ENCODE measurements around the gene GLCCI1.
"Not testable (repeated sequence)": the region's sequence is repeated elsewhere in the genome, so short reads cannot be mapped to it uniquely, and the experiment has no call there.

GLCCI1 gene

DNA sequence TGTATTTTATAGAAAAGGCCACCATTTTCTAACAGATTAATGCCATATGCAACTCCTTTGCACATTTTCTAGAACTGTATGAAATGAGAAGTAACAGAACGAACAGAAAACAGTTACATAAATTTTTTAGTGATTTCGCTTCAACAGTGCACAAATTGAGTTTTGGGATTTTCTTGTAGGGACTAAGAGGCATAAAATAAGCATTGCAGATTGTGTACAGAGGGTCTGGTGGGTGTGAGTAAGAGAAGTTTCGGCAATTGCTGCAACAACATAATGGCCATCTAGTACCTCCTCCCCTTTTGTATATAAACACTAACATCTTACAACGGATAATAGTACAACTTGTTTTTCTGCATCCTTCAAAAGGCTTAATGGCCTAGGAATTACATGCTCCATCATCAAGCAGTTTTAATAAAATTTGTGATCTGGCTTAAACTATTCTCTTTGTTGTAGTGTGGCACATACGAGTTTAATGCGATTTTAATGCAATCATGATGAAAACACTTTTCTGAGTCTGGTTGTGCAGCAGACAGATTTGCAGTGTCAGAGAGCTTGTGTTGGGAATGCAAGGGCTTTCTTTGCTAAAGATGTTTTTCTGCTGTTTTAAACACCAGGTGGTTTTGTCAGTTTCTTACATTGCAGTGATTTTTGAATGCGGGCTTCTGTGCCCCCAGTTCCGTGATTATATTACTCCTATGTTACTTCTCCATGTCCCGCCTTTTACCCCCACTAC is 2.9 kb downstream of the GLCCI1 start:
- no peaks in the 10 kb centered on the region for H3K36me3 Mint-ChIP-seq
- H3K4me3 Mint-ChIP-seq, result no peak overlapping the region
- no peaks in the 10 kb centered on the region for H3K27me3 Mint-ChIP-seq
- no peak overlapping the region for H3K27ac Mint-ChIP-seq
- peaks cover 46% of the 10 kb centered on the region for H3K4me1 Mint-ChIP-seq
- no peaks in the 10 kb centered on the region for H3K9me3 Mint-ChIP-seq

DNA sequence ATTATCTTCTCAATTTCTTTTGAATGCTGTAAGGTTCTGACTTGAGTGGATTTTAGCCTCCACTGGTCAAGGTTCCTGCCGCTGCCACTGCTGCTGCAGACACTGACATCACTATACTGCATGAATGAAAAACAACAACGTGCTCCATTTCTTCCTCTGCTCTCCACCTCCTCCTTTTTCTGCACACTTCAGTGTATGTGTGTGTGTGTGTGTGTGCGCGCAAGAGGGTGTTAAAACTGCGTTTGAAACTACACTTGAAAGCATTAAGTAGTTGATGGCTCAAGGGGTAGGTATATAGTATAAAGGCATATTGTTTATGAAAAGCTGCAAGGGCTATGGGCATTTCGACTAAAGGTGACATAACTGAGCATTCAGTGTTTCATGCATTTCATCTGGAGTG is 3.5 kb downstream of the GLCCI1 start:
- no peaks in the 10 kb centered on the region for H3K9me3 Mint-ChIP-seq
- H3K4me3 Mint-ChIP-seq, result no peak overlapping the region
- H3K4me1 Mint-ChIP-seq, result peaks cover 52% of the 10 kb centered on the region
- H3K36me3 Mint-ChIP-seq, result no peaks in the 10 kb centered on the region
- H3K27ac Mint-ChIP-seq, result no peak overlapping the region
- H3K27me3 Mint-ChIP-seq, result no peaks in the 10 kb centered on the region

DNA sequence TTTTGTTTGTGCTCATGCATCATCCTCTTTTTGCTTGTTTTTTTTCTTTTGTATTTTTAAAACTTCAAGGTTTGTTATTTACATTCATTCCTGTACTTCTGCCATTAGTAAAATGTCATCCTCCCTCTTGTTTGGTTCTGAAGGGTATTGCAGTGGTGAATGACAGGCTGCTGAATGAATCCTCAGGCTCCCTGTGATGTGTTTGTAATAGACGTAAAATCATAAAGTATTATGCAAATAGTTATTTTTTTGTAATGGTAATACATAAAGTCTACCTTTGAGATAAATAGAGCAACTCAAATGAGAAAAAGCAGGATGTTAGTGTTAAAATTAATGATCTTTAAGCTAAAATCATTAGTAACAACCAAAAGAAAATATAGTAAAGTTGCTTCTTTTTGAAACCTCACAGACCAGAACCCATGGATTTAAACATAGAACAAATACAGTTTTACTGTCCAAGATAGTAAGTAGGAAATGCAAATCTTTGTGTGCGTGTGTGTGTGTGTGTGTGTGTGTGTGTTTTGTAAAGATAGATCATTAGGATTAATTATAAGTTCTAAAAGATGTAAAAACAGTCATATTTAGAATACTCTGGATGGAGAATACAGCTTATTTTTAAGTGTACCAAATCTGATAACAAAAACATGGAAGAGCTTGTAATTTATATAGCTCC is 4.5 kb downstream of the GLCCI1 start:
- no peaks in the 10 kb centered on the region for H3K36me3 Mint-ChIP-seq
- peak overlapping the region; percentile 44 for H3K27ac Mint-ChIP-seq
- peak overlapping the region; percentile 58 for H3K4me3 Mint-ChIP-seq

DNA sequence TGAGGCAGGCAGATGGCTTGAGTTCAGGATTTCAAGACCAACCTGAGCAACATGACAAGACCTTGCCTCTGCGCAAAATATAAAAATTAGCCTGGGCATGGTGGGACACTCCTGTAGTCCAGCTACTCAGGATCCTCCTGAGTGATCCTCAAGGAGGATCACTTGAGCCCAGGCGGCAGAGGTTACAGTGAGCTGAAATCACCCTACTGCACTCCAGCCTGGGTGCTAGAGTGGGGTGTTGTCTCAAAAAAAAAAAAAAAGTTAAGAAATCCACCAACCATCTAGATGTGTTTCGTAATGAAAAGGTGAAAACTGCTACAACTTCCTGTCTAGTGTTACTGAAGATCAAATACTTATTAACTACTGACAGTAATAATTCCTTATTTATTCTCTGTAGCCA is 8.1 kb downstream of the GLCCI1 start:
- no peaks in the 10 kb centered on the region for H3K9me3 Mint-ChIP-seq
- H3K4me1 Mint-ChIP-seq, result peaks cover 84% of the 10 kb centered on the region
- H3K27me3 Mint-ChIP-seq, result no peaks in the 10 kb centered on the region
- H3K36me3 Mint-ChIP-seq, result peaks cover 4% of the 10 kb centered on the region
- no peak overlapping the region for H3K4me3 Mint-ChIP-seq
- H3K27ac Mint-ChIP-seq, result no peak overlapping the region

More for the DNA sequence above, 4.5 kb downstream of the GLCCI1 start:
- Mint-ChIP-seq H3K4me1 (peaks cover 54% of the 10 kb centered on the region), H3K9me3 (no peaks in the 10 kb centered on the region), H3K27me3 (no peaks in the 10 kb centered on the region)

DNA sequence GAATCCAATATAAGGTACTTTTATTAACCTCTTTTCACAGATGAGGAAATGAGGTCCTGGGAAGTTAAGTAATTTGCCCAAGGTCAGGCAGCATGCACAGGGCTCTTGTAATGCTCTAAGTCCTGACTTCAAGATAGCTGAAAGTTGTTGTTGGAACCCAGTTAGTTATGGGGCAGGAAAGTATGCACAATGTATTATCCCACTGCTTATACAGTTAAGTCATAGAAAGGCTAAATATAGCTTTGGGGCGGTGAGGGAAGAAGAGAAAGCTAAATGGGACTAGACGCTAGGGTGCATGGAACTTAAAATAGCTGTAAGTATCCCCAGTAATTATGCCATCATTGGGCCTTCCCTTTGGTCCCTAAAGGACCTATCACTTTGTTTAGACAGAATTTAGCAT is 9.2 kb downstream of the GLCCI1 start:
- Mint-ChIP-seq H3K9me3 (no peaks in the 10 kb centered on the region), H3K27ac (no peak overlapping the region), H3K4me1 (peaks cover 93% of the 10 kb centered on the region), H3K36me3 (peaks cover 4% of the 10 kb centered on the region), H3K4me3 (no peak overlapping the region), H3K27me3 (no peaks in the 10 kb centered on the region)

DNA sequence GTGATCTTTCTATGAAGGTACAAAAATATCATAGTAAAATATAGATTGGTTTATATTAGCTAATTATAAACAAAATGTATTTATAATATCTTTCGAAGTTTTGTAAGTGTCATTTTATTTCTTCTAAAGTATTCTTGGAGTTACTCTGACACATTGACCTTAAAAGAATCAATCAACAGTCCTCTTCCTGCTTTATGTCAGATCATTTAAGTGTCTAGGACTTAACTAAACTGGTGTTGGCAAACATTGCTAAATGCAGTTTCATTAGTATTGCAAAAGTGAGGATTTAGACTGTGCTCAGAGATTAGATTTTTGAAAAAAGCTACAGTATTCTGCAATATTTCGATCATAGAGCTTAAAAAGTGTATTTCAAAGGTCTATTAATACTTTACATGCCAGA is 10.3 kb downstream of the GLCCI1 start:
- Mint-ChIP-seq H3K4me1 (peaks cover 92% of the 10 kb centered on the region), H3K36me3 (peaks cover 4% of the 10 kb centered on the region), H3K27ac (no peak overlapping the region), H3K9me3 (no peaks in the 10 kb centered on the region), H3K4me3 (no peak overlapping the region), H3K27me3 (no peaks in the 10 kb centered on the region)

DNA sequence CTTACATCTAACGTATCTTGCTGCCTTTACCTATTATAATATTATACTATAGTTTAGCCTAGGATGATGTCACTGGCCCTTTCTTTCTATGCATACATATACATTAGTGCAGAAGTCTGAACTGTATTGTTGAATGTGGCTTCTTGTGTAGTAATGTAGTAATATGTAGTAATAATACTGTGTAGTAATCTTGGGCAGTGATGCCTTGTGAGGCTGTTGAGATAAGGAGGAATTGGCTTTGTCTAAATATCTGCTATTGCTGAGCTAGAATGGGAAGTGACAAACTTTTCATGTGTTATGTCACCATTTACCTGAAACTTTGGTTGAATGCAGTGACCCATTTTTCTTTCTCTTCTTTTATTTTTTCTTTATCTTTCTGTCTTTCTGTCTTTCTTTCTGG is 11.0 kb downstream of the GLCCI1 start:
- no peaks in the 10 kb centered on the region for H3K9me3 Mint-ChIP-seq
- no peak overlapping the region for H3K4me3 Mint-ChIP-seq
- H3K36me3 Mint-ChIP-seq, result peaks cover 4% of the 10 kb centered on the region
- H3K27ac Mint-ChIP-seq, result no peak overlapping the region
- no peaks in the 10 kb centered on the region for H3K27me3 Mint-ChIP-seq
- H3K4me1 Mint-ChIP-seq, result peaks cover 87% of the 10 kb centered on the region

DNA sequence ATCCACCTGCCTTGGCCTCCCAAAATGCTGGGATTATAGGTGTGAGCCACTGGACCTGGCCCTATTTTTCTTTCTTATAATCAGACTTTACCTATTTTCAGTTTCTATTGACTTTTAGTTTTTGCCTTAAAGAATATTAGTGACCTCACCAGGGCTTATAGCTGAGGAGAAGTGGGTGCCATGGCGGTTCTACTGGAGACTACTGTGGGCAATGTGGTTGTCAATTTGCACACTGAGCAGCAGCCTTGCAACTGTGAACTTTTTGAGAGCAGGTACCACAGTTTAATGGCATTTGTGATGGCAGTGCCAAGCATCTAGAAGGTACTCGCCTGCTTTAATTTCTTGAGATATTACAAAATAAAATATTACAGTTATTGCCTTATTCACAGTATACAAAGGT is 11.5 kb downstream of the GLCCI1 start:
- Mint-ChIP-seq H3K9me3 (no peaks in the 10 kb centered on the region), H3K4me1 (peaks cover 85% of the 10 kb centered on the region), H3K27me3 (no peaks in the 10 kb centered on the region), H3K36me3 (peaks cover 4% of the 10 kb centered on the region), H3K4me3 (no peak overlapping the region), H3K27ac (no peak overlapping the region)

DNA sequence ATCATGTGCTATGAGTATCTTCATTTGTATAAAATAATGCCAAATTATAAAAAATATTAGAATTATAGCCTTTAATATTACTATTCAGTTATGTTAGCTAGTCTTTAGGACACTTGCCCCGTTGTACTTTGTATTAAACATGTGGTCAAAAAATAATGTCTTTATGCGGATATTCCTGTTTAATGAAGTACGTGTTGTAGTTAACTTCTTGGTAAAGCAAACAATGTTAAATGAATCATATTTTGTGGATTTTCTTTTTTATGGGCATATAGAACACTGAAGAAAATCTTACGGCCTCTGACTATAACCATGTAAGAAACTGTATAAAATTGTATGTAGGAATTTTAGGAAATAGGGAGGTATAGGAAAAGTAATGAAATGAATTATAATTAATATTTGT is 14.3 kb downstream of the GLCCI1 start:
- Mint-ChIP-seq H3K9me3 (no peaks in the 10 kb centered on the region), H3K4me1 (peaks cover 80% of the 10 kb centered on the region), H3K27me3 (no peaks in the 10 kb centered on the region), H3K27ac (no peak overlapping the region), H3K36me3 (peaks cover 4% of the 10 kb centered on the region), H3K4me3 (no peak overlapping the region)

DNA sequence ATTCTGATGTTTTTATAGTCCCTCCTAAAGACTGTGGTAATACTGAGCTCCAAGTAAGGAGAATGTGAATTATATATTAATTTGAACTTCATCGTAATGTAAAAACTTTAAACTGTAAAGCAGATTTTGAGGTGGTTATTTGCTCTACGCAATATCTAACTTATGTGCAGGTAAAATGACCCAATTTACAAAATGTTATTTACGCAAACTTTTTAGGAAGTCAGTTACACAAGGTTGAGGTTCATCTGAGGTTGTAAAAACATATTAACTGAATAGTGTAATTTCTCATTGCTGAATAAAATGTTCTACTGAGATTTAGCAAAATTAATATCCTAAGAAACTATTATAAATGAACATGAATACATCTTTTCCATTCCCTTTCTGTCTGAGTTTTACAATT is 15.8 kb downstream of the GLCCI1 start:
- Mint-ChIP-seq H3K9me3 (no peaks in the 10 kb centered on the region), H3K36me3 (peaks cover 4% of the 10 kb centered on the region), H3K4me1 (peaks cover 82% of the 10 kb centered on the region), H3K27ac (no peak overlapping the region), H3K27me3 (no peaks in the 10 kb centered on the region), H3K4me3 (no peak overlapping the region)

DNA sequence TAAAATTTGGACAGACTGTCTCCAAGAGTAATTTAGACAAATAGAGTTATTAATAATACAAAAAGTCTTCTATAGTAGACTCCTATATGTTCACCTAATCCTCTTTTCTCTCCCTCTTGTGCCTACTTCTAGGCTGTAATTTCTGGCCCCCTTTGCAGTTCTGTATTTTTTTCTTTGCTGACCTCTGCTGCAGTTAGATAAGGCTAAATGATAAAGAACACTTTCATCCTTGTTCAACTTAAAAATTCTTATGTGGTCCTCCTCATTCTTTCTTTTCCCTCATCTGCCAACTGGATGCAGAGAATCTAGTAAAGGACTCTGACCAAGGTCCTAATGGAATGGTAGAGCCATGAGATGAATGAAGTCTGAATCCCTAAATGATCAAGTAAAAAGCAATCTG is 20.1 kb downstream of the GLCCI1 start:
- Mint-ChIP-seq H3K4me3 (peak overlapping the region; percentile 30), H3K27ac (no peak overlapping the region), H3K4me1 (peaks cover 73% of the 10 kb centered on the region), H3K9me3 (peaks cover 17% of the 10 kb centered on the region), H3K27me3 (no peaks in the 10 kb centered on the region), H3K36me3 (peaks cover 13% of the 10 kb centered on the region)

DNA sequence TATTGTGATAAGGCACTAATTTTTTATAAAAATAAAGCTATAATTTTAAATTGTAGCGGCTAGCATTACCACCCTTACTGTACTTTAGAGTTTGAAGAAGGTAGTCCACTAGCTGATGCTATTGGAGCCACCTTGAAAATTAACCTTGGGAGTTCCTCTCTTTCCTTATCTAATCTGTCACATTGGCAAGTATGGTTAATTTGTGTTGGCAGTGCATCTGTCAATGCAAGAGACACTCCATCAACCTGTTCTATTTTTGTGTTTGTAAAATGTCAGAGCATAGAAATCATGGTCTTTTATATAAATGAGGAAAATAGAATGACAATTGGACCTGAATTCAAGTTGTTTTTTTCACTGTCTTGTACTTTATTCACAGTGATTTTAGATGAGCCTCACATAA is 20.5 kb downstream of the GLCCI1 start:
- Mint-ChIP-seq H3K4me1 (peaks cover 72% of the 10 kb centered on the region), H3K36me3 (peaks cover 13% of the 10 kb centered on the region), H3K27ac (peak overlapping the region; percentile 86), H3K9me3 (peaks cover 17% of the 10 kb centered on the region), H3K4me3 (peak overlapping the region; percentile 75), H3K27me3 (no peaks in the 10 kb centered on the region)

DNA sequence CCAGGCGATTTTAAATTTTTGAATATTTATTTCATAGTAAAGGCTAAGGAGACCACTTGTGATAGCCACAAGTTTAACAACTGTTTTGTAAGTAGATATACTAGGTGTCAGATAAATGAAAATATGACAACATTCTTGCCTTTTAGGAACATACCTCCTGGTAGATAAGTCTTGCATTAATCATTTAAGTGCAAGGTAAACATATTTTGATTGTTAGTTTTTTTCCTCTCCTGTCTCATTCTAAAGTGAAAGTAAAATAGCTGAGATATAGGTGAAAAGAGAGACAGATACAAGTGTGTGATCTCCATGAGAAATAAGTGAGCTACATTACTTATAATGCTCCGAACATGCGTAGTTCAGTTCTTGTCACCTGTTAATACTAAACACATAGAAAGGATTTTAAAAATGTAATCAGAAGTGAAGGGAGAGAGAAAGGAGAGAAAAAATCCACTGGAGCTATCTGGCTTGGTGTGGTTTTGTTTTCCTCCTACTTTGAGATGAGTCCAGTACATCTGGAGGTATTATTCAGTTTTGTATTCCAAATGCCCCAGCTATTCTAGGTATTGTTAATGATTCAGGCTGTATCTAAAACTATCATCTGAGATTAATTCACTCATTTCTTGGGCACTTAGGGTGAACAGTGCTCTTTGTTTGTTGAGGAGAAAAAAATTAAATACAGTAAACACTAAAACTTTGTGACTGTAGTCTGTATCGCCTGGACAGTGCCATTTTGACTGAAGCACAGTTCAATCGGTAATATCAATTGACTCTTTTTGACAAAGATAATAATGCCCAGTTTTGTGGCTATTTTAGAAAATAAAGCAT is 21.2 kb downstream of the GLCCI1 start:
- H3K9me3 Mint-ChIP-seq, result peaks cover 17% of the 10 kb centered on the region
- no peaks in the 10 kb centered on the region for H3K27me3 Mint-ChIP-seq
- H3K36me3 Mint-ChIP-seq, result peaks cover 15% of the 10 kb centered on the region
- H3K4me3 Mint-ChIP-seq, result peak overlapping the region; percentile 75
- peak overlapping the region; percentile 86 for H3K27ac Mint-ChIP-seq
- H3K4me1 Mint-ChIP-seq, result peaks cover 71% of the 10 kb centered on the region

DNA sequence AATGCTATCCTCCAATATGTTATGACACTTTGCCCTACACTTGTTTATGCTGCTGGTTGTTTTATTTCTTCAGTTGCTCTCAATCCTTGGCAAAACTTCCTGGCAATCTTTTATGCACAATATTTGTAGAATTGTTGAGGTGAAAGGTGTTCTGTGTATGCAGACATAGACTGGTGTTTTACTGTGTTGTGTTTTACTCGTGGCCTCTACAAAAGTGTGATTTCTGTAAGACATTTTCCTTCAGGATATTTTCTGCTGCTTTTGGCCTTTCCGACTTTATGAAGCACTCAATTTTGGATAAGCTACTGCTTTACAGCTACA is 21.8 kb downstream of the GLCCI1 start:
- peaks cover 18% of the 10 kb centered on the region for H3K36me3 Mint-ChIP-seq
- peak overlapping the region; percentile 46 for H3K4me3 Mint-ChIP-seq
- H3K9me3 Mint-ChIP-seq, result peaks cover 17% of the 10 kb centered on the region
- peaks cover 66% of the 10 kb centered on the region for H3K4me1 Mint-ChIP-seq
- peak overlapping the region; percentile 56 for H3K27ac Mint-ChIP-seq
- no peaks in the 10 kb centered on the region for H3K27me3 Mint-ChIP-seq

DNA sequence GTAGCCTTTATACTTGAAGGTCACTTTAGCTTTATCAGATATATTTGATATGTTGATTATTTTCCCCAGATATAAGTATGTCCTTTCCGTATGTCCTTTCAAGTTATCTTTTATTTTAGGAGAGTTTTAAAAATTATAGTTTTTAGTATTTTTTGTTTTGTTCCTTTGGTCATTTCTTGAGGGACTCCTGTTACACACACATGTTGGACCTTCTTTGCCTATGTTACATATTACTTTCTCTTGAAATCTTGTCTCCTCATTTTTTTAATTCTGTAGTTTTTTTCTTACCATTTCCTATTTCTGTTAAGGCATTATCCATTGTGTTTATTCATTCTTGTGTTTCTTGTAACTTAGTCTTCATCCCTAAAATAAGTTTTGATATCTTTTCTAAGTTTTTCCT is 23.9 kb downstream of the GLCCI1 start:
- Mint-ChIP-seq H3K9me3 (peaks cover 17% of the 10 kb centered on the region), H3K4me3 (no peak overlapping the region), H3K27ac (no peak overlapping the region), H3K4me1 (peaks cover 60% of the 10 kb centered on the region), H3K36me3 (peaks cover 19% of the 10 kb centered on the region), H3K27me3 (no peaks in the 10 kb centered on the region)

DNA sequence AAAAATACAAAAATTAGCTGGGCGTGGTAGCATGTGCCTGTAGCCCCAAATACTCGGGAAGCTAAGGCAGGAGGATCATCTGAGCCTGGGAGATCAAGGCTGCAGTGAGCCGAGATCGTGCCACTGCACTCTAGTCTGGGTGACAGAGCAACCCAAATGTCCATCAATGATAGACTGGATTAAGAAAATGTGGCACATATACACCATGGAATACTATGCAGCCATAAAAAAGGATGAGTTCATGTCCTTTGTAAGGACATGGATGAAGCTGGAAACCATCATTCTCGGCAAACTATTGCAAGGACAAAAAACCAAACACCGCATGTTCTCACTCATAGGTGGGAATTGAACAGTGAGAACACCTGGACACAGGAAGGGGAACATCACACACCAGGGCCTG is 26.8 kb downstream of the GLCCI1 start:
- H3K4me1 Mint-ChIP-seq, result peaks cover 36% of the 10 kb centered on the region
- peaks cover 19% of the 10 kb centered on the region for H3K36me3 Mint-ChIP-seq
- not testable (repeated sequence) for H3K27ac Mint-ChIP-seq, H3K27me3 Mint-ChIP-seq, H3K4me3 Mint-ChIP-seq
- peaks cover 17% of the 10 kb centered on the region for H3K9me3 Mint-ChIP-seq
